Kidney (tissue), 14 donors: ENCODE measurements around the gene DUSP9. TPM values are rescaled to one million over a fixed set of nuclear protein-coding genes. Genes with fewer than 3 reads are reported as not detected.
A peak's percentile ranks its signal among the peaks of the same experiment; 100 is the strongest.
"Not testable (repeated sequence)": the region's sequence is repeated elsewhere in the genome, so short reads cannot be mapped to it uniquely, and the experiment has no call there.

Source experiments
- DNase-seq, 5 donors: peaks; one replicate each; pipeline ENCODE4 v3.0.0-alpha.2; 2013 to 2020
- FAIRE-seq: peaks from 2 replicates; lab custom pipeline; 2012; peaks lifted over from hg19 to GRCh38; lab: Jason Lieb, UNC
- H3K27ac ChIP-seq, 2 donors: one replicate each; pipeline ENCODE4 v1.7.0; 2013; ENCODE audit warnings: low read depth in 2 of 2, low read length in 2 of 2, inconsistent platforms in 1 of 2
- H3K27me3 ChIP-seq: one replicate; pipeline ENCODE4 v1.7.1; 2013; ENCODE audit warnings: low read length, inconsistent platforms; ENCODE audit not compliant: control insufficient read depth, insufficient read depth
- H3K36me3 ChIP-seq, 3 donors: one replicate each; pipeline versions ENCODE4 v1.7.0 to v1.7.1; 2013; ENCODE audit warnings: low read length in 3 of 3, control low read depth in 1 of 3, inconsistent platforms in 1 of 3; ENCODE audit not compliant: insufficient read depth in 3 of 3, control insufficient read depth in 2 of 3
- H3K4me1 ChIP-seq, 3 donors: one replicate each; pipeline versions ENCODE4 v1.7.0 to v1.7.1; 2013; ENCODE audit warnings: low read length in 3 of 3, inconsistent platforms in 1 of 3, low read depth in 1 of 3; ENCODE audit not compliant: control insufficient read depth in 2 of 3, insufficient read depth in 2 of 3
- H3K4me3 ChIP-seq, 3 donors: one replicate each; pipeline versions ENCODE4 v1.7.0 to v1.8.1; 2013; ENCODE audit warnings: low read length in 3 of 3, control low read depth in 1 of 3, inconsistent platforms in 1 of 3
- H3K9ac ChIP-seq, 3 donors: one replicate each; pipeline versions ENCODE4 v1.7.0 to v1.7.1; 2013; ENCODE audit warnings: low read length in 3 of 3, control low read depth in 1 of 3, inconsistent platforms in 1 of 3
- H3K9me3 ChIP-seq, 3 donors: one replicate each; pipeline versions ENCODE4 v1.7.0 to v1.7.1; 2013; ENCODE audit warnings: low read length in 3 of 3, control low read depth in 1 of 3, inconsistent platforms in 1 of 3; ENCODE audit not compliant: control insufficient read depth in 2 of 3, insufficient read depth in 1 of 3
- intact Hi-C: fragments of 100-400 bp; cut with DNase I; formaldehyde crosslinking; loops from one replicate; pipeline ENCODE4 v1.11.1; 2022
- polyA plus RNA-seq: library from polyadenylated mRNA; stranded (reverse); fragments of 350-450 nt; fragmentation: Illumina TruSeq; extraction: RNeasy Lipid Tissue Mini Kit (QIAGEN cat#74804); gene quantifications from one replicate; pipeline ENCODE4 v1.2.3, GENCODE V29; 2014; ENCODE audit warnings: low read depth, low replicate concordance; ENCODE audit not compliant: insufficient read depth
- total RNA-seq: library from RNA; stranded (reverse); fragmentation: NEBNext Ultra II Directional; extraction: Animal tissue kit (Norgen Biotek cat#: 25700); gene quantifications from one replicate; pipeline ENCODE4 v1.2.1, GENCODE V29; 2021
- TF ChIP-seq, protein P1 (sequence below): IDR thresholded peaks from 3 replicates; pipeline ENCODE4 v1.5.1; 2012; ENCODE audit warnings: mild to moderate bottlenecking, moderate library complexity, borderline replicate concordance; ENCODE audit not compliant: insufficient read depth; ENCODE audit errors: extremely low read depth
- donor health status: control.
- donor health status: control.
- donor health status: control.
- donor health status: control.
- donor health status: control.
- donor health status: DM: yes; HTN: yes; CAD: no.
- donor health status: Normal renal cell carcinoma (clear cell type).

Gene DUSP9
- total and polyA plus RNA-seq, 2 donors from 2014 or later = 4.7 to 81.4 TPM

DNA sequence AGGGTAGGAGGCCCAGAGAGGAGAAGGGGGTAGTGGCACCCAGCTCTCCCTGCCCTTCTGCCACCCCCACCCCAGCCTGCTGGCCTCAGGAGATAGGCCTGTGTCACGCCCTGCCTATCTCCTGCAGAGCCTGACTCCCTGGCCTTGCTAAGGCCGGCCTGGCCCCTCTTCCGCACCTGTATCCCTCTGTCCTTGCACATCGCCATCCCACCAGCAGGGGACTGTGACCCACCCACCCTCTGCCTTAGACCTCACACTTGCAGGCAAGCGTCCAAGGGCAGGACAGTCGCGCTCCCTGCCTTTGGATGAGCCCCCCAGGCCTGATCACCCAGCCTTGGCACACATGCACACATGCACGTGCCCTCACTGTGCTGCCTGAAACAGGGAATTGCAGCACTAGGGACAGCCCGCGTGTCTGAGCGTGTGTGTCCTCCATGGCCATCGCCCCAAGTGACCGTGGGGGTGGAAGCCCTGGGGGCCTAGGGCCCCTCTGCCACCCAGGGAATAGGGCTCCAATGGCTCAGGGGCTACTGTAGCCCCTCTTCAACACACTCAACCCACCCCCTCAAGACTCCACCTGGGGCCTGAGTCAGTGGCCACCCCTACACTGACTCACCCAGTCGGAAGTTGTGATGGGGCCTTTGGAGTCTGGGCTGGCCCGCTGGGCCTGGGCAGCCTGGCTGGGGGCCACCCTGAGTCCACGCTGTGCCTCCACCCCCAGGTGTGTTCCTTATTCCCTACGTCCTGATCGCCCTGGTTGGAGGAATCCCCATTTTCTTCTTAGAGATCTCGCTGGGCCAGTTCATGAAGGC is 42.9 kb downstream of the DUSP9 start:
- Histone ChIP-seq H3K9me3 (no peaks in the 10 kb centered on the region), H3K4me3 (peak overlapping the region in 2 of 3 donors; percentile 29 to 42), H3K27me3 (no peaks in the 10 kb centered on the region), H3K27ac (peak overlapping the region in 1 of 2 donors; percentile 9), H3K36me3 (no peaks in the 10 kb centered on the region), H3K4me1 (peaks cover 0 to 4% (median 0%) of the 10 kb centered on the region in 3 donors), H3K9ac (peak overlapping the region in 1 of 3 donors; percentile 3)
- TF ChIP-seq, protein P1, sequence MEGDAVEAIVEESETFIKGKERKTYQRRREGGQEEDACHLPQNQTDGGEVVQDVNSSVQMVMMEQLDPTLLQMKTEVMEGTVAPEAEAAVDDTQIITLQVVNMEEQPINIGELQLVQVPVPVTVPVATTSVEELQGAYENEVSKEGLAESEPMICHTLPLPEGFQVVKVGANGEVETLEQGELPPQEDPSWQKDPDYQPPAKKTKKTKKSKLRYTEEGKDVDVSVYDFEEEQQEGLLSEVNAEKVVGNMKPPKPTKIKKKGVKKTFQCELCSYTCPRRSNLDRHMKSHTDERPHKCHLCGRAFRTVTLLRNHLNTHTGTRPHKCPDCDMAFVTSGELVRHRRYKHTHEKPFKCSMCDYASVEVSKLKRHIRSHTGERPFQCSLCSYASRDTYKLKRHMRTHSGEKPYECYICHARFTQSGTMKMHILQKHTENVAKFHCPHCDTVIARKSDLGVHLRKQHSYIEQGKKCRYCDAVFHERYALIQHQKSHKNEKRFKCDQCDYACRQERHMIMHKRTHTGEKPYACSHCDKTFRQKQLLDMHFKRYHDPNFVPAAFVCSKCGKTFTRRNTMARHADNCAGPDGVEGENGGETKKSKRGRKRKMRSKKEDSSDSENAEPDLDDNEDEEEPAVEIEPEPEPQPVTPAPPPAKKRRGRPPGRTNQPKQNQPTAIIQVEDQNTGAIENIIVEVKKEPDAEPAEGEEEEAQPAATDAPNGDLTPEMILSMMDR = no peak
- DNase-seq = peak in 2 of 5 donors; percentile 45 to 61
- intact Hi-C loops = no loop called here
- no peak for FAIRE-seq

DNA sequence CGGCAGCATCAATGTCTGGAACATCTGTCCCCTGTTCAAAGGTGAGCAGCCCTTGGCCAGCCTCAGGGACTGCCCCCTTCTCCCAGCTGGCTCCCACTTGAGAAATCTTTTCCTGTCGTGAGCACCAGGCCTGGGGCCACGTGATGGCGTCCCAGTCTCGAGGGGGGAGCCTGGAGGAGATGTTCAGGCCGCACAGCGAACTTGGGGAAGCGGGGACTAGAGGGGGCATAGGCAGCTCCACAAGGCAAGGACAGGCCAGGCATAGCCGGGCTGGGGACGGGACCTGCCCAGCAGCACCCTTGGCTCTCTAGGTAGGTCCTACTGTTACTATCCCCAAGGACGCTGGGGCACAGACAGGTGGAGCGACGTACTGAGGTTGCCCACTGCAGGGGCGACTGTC is 43.5 kb downstream of the DUSP9 start:
- H3K9me3 ChIP-seq = no peaks in the 10 kb centered on the region
- no peak overlapping the region for H3K9ac ChIP-seq
- peaks cover 0 to 4% (median 0%) of the 10 kb centered on the region in 3 donors for H3K4me1 ChIP-seq
- intact Hi-C loops = no loop called here
- peak in 1 of 5 donors; percentile 53 for DNase-seq
- H3K27me3 ChIP-seq = no peaks in the 10 kb centered on the region
- H3K4me3 ChIP-seq = peak overlapping the region in 1 of 3 donors; percentile 29
- TF ChIP-seq, protein P1 = no peak
- H3K27ac ChIP-seq = no peak overlapping the region
- H3K36me3 ChIP-seq = no peaks in the 10 kb centered on the region
- FAIRE-seq = no peak

DNA sequence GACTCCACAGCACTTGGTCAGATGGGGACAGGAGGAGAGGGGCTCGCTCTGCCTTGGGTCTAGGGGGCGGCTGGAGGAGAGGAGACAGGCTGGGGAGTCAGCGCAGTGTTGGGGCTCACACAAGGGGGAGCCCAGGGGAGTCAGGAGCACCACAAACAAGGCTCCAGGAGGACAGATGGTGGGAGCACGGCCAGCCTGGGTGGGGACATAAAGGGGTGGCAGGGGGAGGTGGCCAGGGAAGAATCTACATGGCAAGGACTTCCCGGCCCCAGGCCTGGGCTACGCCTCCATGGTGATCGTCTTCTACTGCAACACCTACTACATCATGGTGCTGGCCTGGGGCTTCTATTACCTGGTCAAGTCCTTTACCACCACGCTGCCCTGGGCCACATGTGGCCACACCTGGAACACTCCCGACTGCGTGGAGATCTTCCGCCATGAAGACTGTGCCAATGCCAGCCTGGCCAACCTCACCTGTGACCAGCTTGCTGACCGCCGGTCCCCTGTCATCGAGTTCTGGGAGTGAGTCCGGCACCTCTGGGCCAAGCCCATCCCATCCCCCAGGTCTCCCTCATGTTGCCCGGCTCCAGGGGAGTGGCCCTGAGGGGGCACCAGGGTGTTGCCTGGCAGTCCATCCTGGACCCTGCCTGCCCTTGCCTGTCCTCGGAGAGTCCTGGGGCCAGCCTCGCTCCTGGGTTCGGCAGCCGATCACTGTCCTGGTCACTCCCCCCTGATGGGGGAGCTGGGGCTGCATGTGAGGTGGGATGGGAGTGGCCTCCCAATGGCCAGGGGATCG is 44.2 kb downstream of the DUSP9 start:
- H3K4me3 ChIP-seq, H3K27me3 ChIP-seq, H3K9ac ChIP-seq, intact Hi-C loops, FAIRE-seq, H3K9me3 ChIP-seq, H3K27ac ChIP-seq, H3K36me3 ChIP-seq, H3K4me1 ChIP-seq: not testable (repeated sequence)
- peak in 1 of 5 donors; percentile 71 for DNase-seq

DNA sequence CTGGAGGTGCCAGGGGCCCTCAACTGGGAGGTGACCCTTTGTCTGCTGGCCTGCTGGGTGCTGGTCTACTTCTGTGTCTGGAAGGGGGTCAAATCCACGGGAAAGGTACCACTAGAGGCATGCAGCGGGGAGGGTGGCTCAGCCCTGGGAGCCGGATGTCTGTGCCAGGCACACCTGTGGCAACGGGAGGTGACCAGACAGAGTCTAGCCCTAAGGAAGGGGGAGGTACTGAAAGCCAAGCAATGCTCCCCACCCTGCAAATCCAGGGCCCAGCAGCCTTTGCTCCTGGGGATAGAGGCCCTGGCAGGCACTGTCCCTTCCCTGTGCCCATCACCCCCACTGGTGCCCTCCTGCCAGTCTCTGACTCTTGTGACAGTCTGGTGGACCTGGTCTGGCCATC is 45.0 kb downstream of the DUSP9 start:
- H3K9ac ChIP-seq = no peak overlapping the region
- DNase-seq = peak in 1 of 5 donors; percentile 38

More for the DNA sequence above, 45.0 kb downstream of the DUSP9 start:
- no peak for FAIRE-seq
- Histone ChIP-seq H3K27ac (no peak overlapping the region), H3K9me3 (no peaks in the 10 kb centered on the region), H3K36me3 (no peaks in the 10 kb centered on the region), H3K4me3 (no peak overlapping the region), H3K27me3 (no peaks in the 10 kb centered on the region), H3K4me1 (peaks cover 0 to 4% (median 0%) of the 10 kb centered on the region in 3 donors)
- intact Hi-C loops = no loop called here
- TF ChIP-seq, protein P1 = no peak
